BE2C (cell line): ENCODE results near the gene BMF.

Experiments
- DNase-seq: peaks from one replicate; pipeline ENCODE4 v3.0.0-alpha.2; 2020
- H3K27me3 ChIP-seq: fragments of 250-450 bp; sonication (Bioruptor Pico); 2 replicates; pipeline ENCODE4 v1.5.1; 2020; ENCODE audit warnings: mild to moderate bottlenecking
- H3K36me3 ChIP-seq: fragments of 250-450 bp; sonication (Bioruptor Pico); 2 replicates; pipeline ENCODE4 v1.5.1; 2020; ENCODE audit warnings: mild to moderate bottlenecking
- H3K4me1 ChIP-seq: fragments of 250-450 bp; sonication (Bioruptor Pico); 2 replicates; pipeline ENCODE4 v1.5.1; 2020
- H3K4me3 ChIP-seq: 2 replicates; pipeline ENCODE4 v1.5.1; 2011; ENCODE audit warnings: low read depth, low read length
- H3K9me3 ChIP-seq: fragments of 250-450 bp; sonication (Bioruptor Pico); 2 replicates; pipeline ENCODE4 v1.5.1; 2020
- TF ChIP-seq, protein P1 (sequence below): IDR thresholded peaks from 2 replicates; pipeline ENCODE4 v1.5.1; 2012; ENCODE audit warnings: mild to moderate bottlenecking, low read depth, low read length

BMF gene

DNA sequence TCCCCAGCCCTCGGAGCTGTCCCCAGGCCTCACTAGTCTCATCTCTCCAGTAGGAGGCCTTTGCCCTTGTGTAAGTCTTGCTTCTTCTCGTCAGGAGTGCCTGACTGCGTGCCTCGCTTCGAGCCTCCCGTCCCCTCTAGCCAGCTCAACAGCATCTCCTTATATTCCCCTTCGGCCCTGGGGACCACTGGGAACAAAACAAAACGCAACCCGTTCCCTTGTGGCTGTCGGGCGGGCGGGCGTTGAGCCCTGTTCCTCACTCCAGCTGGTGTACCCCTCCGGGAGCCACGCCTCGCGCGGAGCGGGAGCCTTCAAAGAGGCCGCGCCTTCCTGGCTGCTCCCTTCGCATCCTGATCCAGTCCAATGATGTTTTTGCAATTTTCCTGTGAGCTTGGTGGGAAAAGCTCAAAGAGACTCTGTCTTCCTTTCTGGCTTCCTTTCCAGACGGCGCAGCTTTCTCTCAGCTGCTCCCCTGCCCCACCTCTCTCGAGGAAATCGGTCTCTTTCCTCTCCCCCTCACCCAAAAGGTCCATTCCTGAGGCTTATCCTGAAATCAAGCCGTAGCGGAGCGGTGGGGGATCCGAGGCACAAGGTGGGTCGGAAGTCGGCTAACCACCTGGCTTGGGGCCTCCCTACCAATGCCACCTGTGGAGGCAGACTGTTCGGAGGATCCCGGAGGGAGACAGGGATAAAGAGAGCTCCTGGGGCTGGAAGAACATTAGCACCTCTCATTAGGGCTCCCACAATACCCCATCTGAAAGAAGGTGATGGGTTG is 36.3 kb downstream of the BMF start:
- Histone ChIP-seq H3K36me3 (no peaks in the 10 kb centered on the region), H3K27me3 (no peaks in the 10 kb centered on the region), H3K9me3 (no peaks in the 10 kb centered on the region), H3K4me3 (no peak overlapping the region), H3K4me1 (peaks cover 16% of the 10 kb centered on the region)
- DNase-seq: no peak
- TF ChIP-seq, protein P1, sequence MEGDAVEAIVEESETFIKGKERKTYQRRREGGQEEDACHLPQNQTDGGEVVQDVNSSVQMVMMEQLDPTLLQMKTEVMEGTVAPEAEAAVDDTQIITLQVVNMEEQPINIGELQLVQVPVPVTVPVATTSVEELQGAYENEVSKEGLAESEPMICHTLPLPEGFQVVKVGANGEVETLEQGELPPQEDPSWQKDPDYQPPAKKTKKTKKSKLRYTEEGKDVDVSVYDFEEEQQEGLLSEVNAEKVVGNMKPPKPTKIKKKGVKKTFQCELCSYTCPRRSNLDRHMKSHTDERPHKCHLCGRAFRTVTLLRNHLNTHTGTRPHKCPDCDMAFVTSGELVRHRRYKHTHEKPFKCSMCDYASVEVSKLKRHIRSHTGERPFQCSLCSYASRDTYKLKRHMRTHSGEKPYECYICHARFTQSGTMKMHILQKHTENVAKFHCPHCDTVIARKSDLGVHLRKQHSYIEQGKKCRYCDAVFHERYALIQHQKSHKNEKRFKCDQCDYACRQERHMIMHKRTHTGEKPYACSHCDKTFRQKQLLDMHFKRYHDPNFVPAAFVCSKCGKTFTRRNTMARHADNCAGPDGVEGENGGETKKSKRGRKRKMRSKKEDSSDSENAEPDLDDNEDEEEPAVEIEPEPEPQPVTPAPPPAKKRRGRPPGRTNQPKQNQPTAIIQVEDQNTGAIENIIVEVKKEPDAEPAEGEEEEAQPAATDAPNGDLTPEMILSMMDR: no peak

DNA sequence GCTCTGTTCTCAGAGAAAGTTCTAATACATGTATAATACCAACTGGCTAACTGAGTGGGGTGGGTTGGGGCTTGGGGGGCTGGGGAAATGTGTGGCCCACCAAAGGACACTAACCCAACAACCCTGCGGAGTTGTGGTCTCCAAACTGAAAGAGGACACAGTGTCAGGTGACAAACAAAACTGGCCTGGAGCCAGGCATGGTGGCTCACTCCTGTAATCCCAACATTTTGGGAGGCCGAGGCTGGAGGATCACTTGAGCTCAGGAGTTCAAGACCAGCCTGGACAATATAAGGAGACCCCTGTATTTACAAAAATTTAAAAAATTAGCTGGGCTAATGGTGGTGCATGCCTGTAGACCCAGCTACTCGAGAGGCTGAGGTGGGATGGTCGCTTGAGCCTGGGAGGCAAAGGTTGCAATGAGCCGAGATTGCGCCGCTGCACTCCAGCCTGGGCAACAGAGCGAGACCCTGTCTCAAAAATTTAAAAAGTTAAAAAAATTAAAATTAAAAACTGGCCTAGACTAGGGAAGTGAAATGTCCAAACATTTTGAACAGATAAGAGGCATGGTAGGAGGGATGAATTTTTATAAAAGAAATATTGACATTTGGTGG is 38.0 kb downstream of the BMF start:
- no peak overlapping the region for H3K4me3 ChIP-seq
- no peaks in the 10 kb centered on the region for H3K27me3 ChIP-seq
- H3K36me3 ChIP-seq: no peaks in the 10 kb centered on the region
- TF ChIP-seq, protein P1: no peak
- no peaks in the 10 kb centered on the region for H3K9me3 ChIP-seq
- DNase-seq: no peak
- peaks cover 26% of the 10 kb centered on the region for H3K4me1 ChIP-seq

DNA sequence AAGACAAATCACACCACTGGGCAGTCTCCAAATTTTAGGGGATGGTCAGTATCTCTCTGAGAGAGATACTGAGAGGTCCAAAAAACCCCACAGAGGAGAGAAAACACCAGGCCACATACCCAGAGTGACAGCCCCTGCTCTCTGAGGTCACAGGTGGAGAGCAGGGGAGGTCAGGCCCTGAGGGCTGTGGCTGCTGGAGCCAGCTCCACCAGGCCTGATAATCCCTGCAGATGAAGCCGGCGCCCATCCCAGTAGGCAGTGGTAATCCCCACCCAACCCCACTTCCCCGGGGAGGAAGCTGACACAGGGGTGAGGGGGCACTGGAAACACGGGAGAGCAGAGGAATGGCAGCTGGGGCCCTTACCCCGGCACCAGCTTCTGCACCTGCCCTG is 38.5 kb downstream of the BMF start:
- H3K27me3 ChIP-seq: no peaks in the 10 kb centered on the region
- H3K9me3 ChIP-seq: no peaks in the 10 kb centered on the region
- no peak overlapping the region for H3K4me3 ChIP-seq
- peaks cover 28% of the 10 kb centered on the region for H3K4me1 ChIP-seq
- peak; percentile 46 for DNase-seq
- H3K36me3 ChIP-seq: no peaks in the 10 kb centered on the region
- TF ChIP-seq, protein P1: no peak

DNA sequence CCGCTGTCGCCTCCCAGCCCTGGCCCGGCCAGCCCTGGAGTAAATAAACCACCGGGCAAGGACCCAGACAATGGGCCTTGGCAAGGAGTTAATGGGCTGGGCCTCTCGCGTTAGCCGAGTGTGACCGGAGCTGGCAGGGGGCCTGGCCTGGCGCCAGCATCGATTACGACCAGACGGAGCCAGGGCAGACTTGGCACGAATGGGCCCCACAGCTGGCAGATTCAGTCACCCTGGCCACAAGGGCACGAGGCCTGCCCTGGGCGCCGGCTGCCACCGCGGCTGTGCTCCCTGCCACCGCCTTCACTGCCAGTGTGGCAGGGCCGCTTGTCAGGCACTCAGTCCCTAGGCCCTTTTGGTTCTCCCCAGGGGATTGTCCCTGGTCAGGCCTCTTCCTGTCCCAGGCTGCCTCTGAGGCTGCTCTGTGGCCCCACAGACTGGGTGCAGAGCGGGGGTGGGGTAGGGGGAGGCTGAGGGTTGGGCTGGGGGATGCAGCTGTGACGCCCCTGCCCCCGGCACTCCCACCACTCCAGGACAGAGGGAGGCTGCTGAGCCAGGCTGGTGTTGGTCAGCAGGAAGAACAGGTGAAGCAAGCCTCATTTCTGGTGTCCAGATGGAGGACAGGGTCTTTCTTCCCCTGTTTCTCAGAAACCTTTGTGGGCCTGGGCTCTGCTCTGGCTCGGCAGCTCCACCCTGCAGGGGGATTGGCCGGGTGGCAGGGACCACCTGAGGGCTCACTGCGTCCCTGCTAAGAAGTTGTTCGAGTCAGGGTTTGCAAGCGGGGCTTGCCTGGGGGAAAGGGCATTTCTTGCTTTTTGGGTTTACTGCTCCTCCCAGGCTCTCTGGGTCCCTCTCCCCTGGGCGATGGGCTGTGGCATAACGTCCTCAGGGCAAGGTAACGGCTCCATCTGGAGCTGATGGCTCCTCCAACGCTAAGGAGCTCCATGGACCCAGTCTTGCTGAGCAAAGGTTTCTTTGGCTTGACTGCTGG is 39.2 kb downstream of the BMF start:
- TF ChIP-seq, protein P1: no peak
- Histone ChIP-seq H3K36me3 (no peaks in the 10 kb centered on the region), H3K9me3 (no peaks in the 10 kb centered on the region), H3K4me3 (peak overlapping the region; percentile 23; the same call in 1 of the 2 replicates), H3K4me1 (peaks cover 35% of the 10 kb centered on the region), H3K27me3 (no peaks in the 10 kb centered on the region)
- DNase-seq: peak; percentile 93

DNA sequence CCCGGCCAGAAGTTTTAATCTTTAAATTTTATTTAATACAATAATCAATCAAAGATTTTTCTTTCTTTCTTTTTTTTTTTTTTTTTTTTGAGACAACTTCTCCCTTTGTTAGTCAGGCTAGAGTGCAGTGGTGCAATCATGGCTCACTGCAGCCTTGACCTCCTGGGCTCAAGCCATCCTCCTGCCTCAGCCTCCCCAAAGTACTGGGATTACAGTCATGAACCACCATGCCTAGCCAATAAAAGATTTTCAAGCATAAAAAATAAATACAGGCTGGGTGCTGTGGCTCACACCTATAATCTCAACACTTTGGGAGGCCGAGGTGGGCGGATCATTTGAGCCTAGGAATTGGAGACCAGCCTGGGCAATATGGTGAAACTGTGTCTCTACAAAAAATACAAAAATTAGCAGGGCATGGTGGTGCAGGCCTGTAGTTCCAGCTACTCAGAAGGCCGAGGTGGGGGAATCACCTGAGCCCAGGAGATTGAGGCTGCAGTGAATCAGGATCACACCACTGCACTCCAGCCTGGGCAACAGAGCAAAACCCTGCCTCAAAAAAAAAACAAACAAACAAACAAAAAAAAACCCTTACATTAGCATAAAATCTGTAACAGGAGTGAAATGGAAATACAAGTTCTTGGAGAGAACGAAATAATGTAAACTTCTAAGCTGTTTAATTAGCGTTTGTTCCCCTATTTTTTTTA is 40.6 kb downstream of the BMF start:
- TF ChIP-seq, protein P1: no peak
- H3K4me1 ChIP-seq: peaks cover 38% of the 10 kb centered on the region
- H3K9me3 ChIP-seq: no peaks in the 10 kb centered on the region
- no peaks in the 10 kb centered on the region for H3K27me3 ChIP-seq
- no peak overlapping the region for H3K4me3 ChIP-seq
- H3K36me3 ChIP-seq: no peaks in the 10 kb centered on the region
- no peak for DNase-seq
